Activated gamma-delta T cell treated with Interleukin-2 at 50 U/mL for 16 hours (primary cell): ENCODE measurements around the gene CYP26C1.

Experiments
- DNase-seq: peaks from one replicate; pipeline ENCODE4 v3.0.0-alpha.2; 2020

The CYP26C1 gene

GRCh38 chr10:93064874-93065660 lies 4.5 kb downstream of the CYP26C1 start:
- no peak for DNase-seq

GRCh38 chr10:93065675-93066543 lies 5.3 kb downstream of the CYP26C1 start:
- DNase-seq, result no peak

DNA sequence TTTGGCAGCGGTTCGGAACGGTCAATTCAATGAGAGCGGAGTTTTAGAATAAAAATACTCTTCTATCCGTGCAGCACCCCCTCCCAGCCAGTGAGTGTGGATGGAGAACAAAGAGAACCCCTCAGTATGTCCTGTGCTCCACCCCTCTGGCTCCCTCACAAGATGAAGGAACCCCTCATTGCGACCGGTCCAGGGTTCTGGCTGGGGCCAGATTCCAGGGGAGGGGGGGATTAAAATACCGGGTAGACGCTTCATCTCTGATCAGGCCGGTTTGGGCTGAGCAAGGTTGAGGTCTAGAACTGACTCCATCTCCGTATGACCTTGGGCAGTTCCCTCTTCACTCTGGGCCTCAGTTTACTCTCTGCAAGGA lies 5.9 kb downstream of the CYP26C1 start:
- DNase-seq, result no peak

DNA sequence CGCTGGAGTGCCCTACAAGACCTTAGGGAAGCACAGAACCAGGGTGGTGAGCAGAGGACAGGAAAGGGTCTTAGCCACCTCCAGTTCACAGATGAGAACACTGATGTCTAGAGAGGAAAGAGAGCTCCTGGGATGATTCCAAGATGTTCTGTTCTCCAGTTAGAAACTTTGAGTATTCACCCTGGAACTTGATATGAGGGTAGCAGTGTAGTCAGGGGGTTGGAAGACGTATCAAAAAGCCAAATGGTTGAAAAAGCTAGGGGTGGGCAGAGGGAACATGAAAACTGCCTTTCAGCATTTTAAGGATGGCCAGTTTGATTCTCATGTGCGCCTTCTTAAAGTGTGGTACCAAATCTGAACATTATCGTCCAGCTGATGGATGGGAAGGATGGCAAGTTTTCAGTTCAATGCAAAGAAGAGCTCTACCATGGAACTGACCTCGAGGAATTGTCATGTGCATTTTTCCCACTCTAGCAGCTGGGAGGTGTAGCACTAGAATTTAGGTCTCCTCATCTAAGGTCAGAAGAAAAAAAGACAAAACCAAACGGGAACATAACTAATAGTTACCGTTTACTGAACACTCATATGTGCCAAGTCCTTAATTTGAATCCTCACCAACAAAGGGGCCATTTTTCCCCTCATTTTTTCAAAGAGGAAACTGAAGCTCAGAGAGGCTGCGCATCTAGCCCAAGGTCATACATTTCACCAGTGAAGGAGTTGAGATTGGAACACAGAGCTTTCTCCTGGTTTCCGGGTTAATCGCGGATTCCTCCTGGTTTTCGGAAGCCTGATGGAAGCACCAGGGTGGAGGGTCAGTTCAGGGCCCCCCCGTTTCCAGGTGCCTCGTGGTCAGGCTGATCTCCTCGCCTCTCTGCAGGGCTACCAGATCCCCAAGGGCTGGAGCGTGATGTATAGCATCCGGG lies 7.1 kb downstream of the CYP26C1 start:
- no peak for DNase-seq

DNA sequence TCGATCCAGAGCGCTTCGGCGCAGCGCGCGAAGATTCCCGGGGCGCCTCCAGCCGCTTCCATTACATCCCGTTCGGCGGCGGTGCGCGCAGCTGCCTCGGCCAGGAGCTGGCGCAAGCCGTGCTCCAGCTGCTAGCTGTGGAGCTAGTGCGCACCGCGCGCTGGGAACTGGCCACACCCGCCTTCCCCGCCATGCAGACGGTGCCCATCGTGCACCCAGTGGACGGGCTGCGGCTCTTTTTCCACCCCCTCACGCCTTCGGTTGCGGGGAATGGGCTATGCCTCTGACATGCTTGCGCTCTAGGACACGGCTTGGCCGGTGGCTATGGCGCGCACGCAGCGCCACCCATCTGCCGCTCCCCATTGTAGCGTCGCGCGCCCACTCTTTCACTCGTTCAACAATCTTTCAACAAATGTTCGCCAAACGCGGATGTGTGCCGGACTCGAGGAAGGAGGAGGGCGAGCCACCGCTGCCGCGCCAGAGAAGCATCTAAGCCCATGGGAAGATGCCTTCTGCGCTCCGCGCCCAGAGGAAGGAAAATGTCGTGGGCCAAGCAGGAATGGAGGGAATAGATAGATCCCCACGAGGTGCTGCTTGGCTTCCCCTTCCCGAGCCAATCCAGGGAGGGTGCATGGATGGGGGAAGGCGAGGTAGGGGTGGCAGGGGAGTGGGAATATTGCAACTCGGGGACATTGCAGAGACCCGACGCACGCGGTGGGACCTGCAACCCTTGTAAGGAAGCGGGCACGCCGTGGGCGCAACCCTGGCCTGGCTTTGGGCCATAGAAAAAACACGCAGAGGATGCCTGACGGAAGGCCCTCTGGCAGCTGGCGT lies 8.0 kb downstream of the CYP26C1 start:
- DNase-seq, result no peak

DNA sequence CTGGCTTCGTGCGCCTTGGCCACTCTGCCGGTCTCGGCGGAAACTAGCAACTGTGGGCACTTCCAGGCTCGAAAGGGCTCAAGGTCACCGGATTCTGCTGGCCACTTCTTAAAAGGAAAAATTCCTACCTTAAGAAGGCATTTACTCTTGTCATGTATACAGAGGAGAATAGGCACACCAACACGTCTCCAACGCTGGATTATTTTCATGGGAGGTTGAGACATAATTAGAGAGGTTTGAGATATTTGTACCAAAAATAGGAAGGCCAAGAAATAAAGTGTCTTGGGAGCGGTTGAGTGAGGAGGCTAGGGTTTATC lies 8.6 kb downstream of the CYP26C1 start:
- no peak for DNase-seq

DNA sequence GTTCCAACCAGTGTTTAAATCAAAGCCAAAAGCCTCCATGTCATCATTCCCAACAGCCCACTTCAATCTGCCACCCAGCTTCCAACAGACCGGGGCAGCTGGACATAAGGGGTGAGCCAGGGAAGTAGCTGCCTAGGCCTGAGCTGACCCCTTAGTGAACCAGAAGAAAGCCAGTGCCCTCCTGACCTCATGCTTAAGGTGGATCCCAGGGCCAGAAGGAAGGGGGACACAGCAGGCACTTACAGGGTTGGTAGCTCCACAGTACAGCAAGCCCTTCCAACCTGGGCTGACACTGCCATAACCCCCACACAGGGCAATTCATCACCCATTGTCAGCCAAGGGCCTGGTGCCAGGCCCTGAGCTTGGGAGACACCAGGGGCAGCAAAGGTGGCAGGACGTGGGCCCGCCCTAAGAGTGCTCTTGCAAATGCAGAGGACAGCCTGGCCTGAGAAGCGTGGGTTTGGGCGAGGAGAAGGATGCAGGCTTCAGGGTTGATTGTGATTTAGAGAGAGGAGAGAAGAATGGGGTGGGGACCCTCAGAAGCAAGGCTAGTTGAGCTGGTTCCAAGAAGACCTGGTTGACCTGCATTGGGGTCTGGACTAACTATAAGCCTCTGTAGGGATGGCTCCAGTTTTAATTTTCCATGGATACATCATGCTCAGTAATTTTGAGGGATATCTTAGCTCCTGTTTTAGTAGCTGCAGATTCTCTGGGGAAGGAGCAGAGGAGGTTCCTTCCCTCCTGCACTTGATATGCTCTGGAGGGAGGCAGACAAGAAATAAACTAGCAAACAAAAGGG lies 10.0 kb downstream of the CYP26C1 start:
- no peak for DNase-seq

DNA sequence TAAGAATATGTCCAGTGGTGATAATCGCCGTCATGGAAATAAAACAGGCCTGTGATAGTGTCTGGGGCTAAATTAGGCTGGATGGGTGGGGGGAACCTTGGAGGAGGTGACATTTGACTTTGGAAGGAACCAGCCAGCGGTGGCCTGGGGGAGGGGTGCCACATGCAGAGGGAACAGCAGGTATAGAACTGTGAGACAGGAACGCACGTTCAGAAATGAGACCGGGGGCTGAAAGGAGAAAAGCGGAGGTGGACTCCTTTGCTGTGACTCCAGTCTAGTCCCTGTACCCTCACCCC lies 10.5 kb downstream of the CYP26C1 start:
- no peak for DNase-seq

DNA sequence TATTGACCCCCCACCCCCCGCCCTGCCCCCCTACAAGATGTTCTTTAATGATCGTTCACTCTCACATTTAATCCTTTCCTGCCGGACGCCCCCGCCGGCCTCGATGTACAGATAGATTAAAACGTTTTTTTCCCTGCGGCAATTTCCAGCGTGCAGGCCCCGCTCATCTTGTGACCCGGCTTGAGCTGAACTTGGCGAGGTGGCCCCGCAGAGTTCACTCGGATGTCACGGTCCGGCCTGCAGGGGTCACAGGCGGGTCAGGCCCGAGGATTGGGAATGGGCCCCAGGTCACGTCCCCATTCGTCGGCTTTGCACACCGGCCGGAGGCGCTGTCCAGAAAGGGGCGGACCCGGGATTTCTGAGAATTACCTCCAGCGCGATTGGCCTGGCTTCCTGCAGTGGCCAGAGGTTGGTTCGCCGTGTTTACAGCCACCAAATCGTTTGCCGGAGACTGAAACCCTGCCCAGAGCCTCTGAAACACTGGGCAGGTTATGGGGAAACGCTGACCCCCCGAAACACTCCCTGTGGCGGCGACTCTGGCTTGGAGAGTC lies 11.2 kb downstream of the CYP26C1 start:
- no peak for DNase-seq

DNA sequence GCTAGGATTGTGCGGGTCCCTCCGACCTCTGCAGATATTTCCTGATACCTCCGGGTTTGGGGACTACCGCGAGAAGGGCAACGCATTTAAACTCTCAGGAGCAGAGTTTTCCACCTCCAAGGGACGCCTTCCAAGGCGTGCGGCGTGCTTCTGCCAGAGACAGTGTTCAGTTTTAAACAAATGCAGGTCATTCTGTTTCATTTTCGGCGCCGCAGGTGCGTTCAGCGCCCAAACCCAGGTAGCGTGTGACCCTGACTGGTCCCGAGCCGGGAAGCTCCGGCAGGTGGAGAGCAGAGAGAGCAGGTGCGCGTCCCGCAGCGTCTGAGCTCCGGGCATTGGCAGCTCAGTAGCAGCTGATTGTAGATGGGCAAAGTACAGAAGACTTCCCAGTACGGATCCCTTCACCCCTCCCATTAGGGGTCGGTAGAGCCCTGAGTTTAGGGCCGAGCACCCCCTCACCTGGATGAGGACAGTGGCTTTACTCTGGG lies 11.7 kb downstream of the CYP26C1 start:
- DNase-seq, result no peak

- no peak for DNase-seq
Observed at GRCh38 chr10:93072713-93073538, 12.3 kb downstream of the CYP26C1 start.

DNA sequence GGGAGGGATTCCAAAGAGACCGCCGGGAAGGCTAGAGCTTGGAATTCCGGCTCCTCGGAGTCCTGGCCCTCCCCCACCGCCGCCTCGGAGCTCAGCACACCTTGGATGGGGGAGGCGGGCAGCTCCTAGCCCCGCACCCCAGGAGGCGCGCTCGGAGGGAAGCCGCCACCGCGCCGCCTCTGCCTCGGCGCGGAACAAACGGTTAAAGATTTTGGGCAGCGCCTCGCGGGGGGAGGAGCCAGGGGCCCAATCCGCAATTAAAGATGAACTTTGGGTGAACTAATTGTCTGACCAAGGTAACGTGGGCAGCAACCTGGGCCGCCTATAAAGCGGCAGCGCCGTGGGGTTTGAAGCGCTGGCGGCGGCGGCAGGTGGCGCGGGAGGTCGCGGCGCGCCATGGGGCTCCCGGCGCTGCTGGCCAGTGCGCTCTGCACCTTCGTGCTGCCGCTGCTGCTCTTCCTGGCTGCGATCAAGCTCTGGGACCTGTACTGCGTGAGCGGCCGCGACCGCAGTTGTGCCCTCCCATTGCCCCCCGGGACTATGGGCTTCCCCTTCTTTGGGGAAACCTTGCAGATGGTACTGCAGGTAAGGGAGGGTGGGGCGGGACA lies 13.0 kb downstream of the CYP26C1 start, which contains the start of gene CYP26A1:
CYP26A1 (plus strand) TSS at position 355 of the 608 bp plus-strand sequence; CDS start at position 397, 42 bp downstream.
- no peak for DNase-seq

DNA sequence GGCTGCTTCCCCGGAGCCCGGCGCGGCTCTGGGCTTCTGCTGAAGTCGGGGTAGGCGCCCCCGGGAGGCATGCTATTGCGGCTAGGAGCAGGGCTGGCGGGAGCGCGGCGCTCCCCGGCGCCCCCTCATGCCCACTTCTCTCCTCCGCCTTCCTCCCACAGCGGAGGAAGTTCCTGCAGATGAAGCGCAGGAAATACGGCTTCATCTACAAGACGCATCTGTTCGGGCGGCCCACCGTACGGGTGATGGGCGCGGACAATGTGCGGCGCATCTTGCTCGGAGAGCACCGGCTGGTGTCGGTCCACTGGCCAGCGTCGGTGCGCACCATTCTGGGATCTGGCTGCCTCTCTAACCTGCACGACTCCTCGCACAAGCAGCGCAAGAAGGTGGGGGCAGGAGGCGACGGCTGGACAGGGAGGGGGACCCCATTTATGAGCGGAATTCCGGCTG lies 13.6 kb downstream of the CYP26C1 start:
- DNase-seq, result no peak

GRCh38 chr10:93074597-93075368 lies 14.2 kb downstream of the CYP26C1 start:
- no peak for DNase-seq

DNA sequence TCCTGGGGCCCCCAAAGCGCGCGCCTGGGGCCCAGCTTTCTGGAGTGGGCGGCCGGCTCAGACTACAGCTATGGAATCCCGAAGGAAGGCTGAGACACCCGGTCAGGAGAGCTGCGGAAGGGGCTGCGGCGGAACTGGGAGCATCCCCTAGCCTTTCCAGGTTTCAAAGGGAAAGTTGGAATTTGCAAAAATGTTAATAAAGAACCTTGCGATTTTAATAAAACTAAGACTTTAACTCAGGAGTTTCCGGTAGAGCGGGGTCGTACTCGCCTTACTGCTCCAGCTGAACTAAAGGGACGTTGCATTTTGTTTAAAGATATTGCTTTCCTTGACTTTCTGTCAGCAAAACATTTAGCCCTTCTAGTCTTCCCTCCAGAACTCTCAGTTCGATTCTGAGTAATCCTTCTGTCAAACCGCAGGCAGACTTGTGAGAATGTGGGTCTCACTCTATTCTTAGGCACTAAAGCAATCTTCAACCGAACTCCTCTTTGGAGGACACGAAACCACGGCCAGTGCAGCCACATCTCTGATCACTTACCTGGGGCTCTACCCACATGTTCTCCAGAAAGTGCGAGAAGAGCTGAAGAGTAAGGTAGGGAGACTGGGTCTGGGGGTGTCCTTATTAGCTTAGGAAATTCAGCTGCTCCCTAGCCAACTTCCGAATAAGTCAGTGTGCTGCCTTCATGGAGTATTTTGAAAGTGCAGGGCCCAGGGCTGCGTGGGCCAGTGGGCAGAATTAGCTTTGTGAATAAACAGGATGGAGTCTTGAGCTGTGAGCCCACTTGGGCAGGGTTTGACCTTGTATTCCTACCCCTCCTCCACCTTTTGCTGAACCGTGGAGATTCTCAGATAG lies 15.0 kb downstream of the CYP26C1 start:
- DNase-seq, result no peak

DNA sequence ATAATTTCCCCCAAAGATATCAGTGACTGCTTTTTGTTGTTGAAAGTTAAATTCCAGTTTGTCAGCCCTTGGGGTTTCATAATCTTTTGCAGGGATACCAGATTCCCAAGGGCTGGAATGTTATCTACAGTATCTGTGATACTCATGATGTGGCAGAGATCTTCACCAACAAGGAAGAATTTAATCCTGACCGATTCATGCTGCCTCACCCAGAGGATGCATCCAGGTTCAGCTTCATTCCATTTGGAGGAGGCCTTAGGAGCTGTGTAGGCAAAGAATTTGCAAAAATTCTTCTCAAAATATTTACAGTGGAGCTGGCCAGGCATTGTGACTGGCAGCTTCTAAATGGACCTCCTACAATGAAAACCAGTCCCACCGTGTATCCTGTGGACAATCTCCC lies 16.3 kb downstream of the CYP26C1 start:
- no peak for DNase-seq

DNA sequence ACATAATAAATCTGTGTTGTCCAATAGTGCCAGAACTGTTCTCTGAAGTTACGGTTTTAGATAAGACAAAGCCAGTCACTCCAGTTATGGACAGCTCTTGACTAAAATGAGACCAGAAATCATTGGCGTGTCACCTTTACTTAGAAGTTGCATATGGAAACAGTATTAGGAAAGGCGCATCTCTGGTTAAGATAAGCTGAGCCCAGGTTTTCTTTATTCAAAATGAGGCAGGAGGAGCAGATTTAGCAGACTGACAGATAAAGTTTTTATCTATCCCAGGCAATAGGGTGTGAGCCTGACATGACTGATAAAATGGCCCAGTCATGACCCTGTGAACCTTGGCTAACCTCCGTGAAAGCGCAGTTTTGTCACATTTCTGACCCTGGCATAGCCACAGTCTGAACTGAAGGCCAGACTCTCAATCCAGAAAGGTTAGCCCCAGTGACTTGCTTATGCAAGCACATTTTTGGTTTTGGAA lies 17.3 kb downstream of the CYP26C1 start:
- DNase-seq, result no peak
